ENCODE data around the gene C8G. TPM values are rescaled to one million over a fixed set of nuclear protein-coding genes. Genes with fewer than 3 reads are reported as not detected.

The C8G gene
- total RNA-seq, 1 donor from 2014 or later = 0.98 TPM

DNA sequence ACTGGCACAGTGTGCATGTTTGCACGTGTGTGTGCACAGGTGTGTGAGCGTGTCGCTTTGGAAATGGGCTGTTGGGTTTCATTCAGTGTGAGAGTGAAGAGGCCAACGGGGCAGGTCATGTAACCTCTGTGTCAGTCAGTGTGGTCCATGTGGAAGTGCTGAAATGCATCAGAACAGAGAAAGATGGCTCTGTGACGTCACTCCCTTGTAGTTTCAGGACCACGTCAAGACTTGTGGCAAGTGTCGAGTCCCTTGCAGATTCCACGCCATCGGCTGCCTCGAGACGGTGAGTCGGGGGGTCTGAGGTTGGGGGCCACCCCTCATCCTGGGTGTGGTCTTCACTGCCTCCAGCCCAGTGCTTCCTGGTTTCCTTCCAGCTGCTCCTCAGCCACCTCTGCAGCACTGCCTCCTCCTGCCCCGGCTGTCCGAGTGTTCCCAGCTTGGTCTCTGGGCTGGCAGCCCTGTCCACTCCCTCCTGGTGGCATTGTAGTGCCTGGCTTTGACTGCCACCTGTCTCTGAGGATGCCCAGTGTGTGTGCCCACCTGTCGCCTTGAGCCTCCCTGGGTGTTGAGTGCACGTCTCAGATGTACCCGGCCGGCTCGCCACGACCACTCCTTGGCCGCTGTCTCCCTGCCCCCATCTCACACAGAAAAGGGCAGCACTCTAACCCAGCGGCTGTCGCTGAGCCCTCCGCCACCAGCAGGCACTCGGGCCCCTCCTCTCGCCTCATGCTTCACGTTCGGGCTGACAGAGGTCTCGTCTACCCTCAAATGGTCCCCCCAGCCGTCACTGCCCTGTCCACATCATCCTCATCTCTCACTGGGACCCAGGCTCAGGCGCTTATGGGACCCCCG lies 28.5 kb upstream of the C8G start:
- no peaks in the 10 kb centered on the region for H3K9me3 Mint-ChIP-seq
- no peak overlapping the region for H3K27ac Mint-ChIP-seq (ENCODE audit: unreplicated experiment)
- H3K27me3 Mint-ChIP-seq (ENCODE audit: low read depth) = no peaks in the 10 kb centered on the region
- peaks cover 8% of the 10 kb centered on the region for H3K36me3 Mint-ChIP-seq (ENCODE audit: low read depth)
- TF ChIP-seq, protein P1, sequence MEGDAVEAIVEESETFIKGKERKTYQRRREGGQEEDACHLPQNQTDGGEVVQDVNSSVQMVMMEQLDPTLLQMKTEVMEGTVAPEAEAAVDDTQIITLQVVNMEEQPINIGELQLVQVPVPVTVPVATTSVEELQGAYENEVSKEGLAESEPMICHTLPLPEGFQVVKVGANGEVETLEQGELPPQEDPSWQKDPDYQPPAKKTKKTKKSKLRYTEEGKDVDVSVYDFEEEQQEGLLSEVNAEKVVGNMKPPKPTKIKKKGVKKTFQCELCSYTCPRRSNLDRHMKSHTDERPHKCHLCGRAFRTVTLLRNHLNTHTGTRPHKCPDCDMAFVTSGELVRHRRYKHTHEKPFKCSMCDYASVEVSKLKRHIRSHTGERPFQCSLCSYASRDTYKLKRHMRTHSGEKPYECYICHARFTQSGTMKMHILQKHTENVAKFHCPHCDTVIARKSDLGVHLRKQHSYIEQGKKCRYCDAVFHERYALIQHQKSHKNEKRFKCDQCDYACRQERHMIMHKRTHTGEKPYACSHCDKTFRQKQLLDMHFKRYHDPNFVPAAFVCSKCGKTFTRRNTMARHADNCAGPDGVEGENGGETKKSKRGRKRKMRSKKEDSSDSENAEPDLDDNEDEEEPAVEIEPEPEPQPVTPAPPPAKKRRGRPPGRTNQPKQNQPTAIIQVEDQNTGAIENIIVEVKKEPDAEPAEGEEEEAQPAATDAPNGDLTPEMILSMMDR (conservative IDR thresholded peaks at IDR 0.05) = no peak
- no peak overlapping the region for H3K4me3 Mint-ChIP-seq
- DNase-seq (ENCODE audit: low read depth, low spot score) = no peak
- H3K4me1 Mint-ChIP-seq = no peaks in the 10 kb centered on the region

DNA sequence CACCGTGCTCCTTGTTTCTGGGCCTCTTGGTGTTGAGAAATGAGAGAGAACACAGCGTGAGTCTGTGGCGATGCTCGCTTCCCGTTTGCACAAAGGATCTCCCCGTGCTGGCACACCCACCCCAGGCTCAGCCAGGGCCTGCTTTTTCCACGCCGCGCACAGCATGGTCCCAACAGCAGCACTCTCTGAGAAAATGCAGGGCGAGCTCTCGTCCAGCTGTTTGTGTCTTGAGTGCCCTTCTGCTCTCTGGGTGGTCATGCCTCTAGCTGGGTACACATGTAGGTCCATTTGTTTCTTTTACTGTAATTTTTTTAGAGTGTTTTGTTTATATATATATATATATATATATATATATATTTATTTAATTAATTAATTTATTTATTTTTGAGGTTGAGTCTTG lies 27.1 kb upstream of the C8G start:
- H3K4me1 Mint-ChIP-seq = no peaks in the 10 kb centered on the region
- H3K9me3 Mint-ChIP-seq = no peaks in the 10 kb centered on the region
- H3K36me3 Mint-ChIP-seq (ENCODE audit: low read depth) = peaks cover 8% of the 10 kb centered on the region
- H3K4me3 Mint-ChIP-seq = no peak overlapping the region
- peak overlapping the region; percentile 46 for H3K27ac Mint-ChIP-seq (ENCODE audit: unreplicated experiment)
- TF ChIP-seq, protein P1 (conservative IDR thresholded peaks at IDR 0.05) = no peak
- H3K27me3 Mint-ChIP-seq (ENCODE audit: low read depth) = no peaks in the 10 kb centered on the region
- no peak for DNase-seq (ENCODE audit: low read depth, low spot score)

DNA sequence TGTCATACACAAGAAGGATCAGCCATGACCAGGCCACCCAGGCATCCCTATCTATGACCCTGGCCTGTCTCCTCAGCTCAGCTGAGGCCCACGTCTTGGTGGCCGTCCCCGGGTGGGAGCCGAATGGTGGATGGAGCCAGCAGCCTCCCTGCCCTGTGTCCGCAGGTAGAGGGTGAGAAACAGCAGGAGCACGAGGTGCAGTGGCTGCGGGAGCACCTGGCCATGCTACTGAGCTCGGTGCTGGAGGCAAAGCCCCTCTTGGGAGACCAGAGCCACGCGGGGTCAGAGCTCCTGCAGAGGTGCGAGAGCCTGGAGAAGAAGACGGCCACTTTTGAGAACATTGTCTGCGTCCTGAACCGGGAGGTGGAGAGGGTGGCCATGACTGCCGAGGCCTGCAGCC lies 25.0 kb upstream of the C8G start:
- Mint-ChIP-seq H3K4me1 (no peaks in the 10 kb centered on the region), H3K4me3 (no peak overlapping the region), H3K36me3 (ENCODE audit: low read depth) (peaks cover 8% of the 10 kb centered on the region), H3K9me3 (no peaks in the 10 kb centered on the region), H3K27me3 (ENCODE audit: low read depth) (no peaks in the 10 kb centered on the region), H3K27ac (ENCODE audit: unreplicated experiment) (peak overlapping the region; percentile 62)
- TF ChIP-seq, protein P1 (conservative IDR thresholded peaks at IDR 0.05) = no peak
- DNase-seq (ENCODE audit: low read depth, low spot score) = no peak

DNA sequence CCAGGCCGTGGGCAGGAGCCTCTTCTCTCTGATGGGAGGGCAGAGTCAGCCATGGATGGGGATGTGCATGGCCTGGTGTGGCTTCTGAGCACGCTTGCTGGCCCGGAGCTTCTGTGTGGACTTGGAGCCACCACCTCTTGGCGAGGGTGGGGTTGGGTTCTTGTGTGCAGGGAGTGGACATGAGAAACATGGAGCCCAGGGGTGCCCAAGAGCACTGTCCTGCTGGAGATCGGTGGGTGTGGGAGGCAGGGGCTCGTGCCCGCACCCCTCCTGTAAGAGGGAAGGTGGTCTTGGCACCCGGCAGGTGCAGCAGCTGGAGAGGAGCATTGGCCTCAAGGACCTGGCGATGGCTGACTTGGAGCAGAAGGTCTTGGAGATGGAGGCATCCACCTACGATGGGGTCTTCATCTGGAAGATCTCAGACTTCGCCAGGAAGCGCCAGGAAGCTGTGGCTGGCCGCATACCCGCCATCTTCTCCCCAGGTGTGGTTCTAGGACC lies 24.3 kb upstream of the C8G start:
- H3K27me3 Mint-ChIP-seq (ENCODE audit: low read depth) = no peaks in the 10 kb centered on the region
- no peak overlapping the region for H3K27ac Mint-ChIP-seq (ENCODE audit: unreplicated experiment)
- H3K4me3 Mint-ChIP-seq = no peak overlapping the region
- DNase-seq (ENCODE audit: low read depth, low spot score) = no peak
- H3K36me3 Mint-ChIP-seq (ENCODE audit: low read depth) = peaks cover 8% of the 10 kb centered on the region
- TF ChIP-seq, protein P1 (conservative IDR thresholded peaks at IDR 0.05) = no peak
- H3K9me3 Mint-ChIP-seq = no peaks in the 10 kb centered on the region
- H3K4me1 Mint-ChIP-seq = no peaks in the 10 kb centered on the region

DNA sequence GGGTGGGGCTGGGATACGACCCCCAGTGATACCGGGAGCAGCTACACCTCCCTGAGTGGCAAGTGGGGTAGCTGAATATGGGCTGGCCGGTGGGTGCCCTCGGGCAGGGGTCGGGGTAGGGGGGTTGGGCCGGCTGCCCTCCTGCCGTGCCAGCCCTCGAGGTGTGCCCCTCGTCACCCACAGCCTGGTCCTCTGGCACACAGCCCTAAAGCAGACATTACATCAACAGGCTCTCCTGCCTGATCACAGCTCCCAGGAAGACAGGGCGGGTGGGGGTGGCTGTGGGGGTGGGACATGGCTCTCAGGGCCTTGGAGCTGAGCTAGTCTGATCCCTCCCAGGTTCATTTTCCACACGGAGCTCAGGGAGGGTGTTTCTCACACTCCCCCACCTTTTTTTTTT lies 23.7 kb upstream of the C8G start:
- H3K27ac Mint-ChIP-seq (ENCODE audit: unreplicated experiment) = no peak overlapping the region
- H3K4me3 Mint-ChIP-seq = no peak overlapping the region
- H3K9me3 Mint-ChIP-seq = no peaks in the 10 kb centered on the region
- no peaks in the 10 kb centered on the region for H3K27me3 Mint-ChIP-seq (ENCODE audit: low read depth)
- TF ChIP-seq, protein P1 (conservative IDR thresholded peaks at IDR 0.05) = no peak
- no peak for DNase-seq (ENCODE audit: low read depth, low spot score)
- no peaks in the 10 kb centered on the region for H3K4me1 Mint-ChIP-seq
- H3K36me3 Mint-ChIP-seq (ENCODE audit: low read depth) = peaks cover 8% of the 10 kb centered on the region
